Measurements from ENCODE around the gene TLL2.

- no peak for TF ChIP-seq CTCF (IDR thresholded peaks at IDR 0.05; ENCODE audit: extremely low read depth in 1 of 2, insufficient read depth in 1 of 2, low read depth in 1 of 2, low read length in 2 of 2)
- no peak for TF ChIP-seq POLR2A (IDR thresholded peaks at IDR 0.05; ENCODE audit: low read depth, low read length)
- no peak for TF ChIP-seq POLR2AphosphoS5 (IDR thresholded peaks at IDR 0.05; ENCODE audit: insufficient read depth, low read depth, low read length)
- no peak for TF ChIP-seq EZH2 (IDR thresholded peaks at IDR 0.05; ENCODE audit: borderline replicate concordance, low read depth, low read length, severe bottlenecking)
- TF ChIP-seq MAX (IDR thresholded peaks at IDR 0.05; ENCODE audit: insufficient read depth, insufficient read length), result no peak
- TF ChIP-seq MYC (IDR thresholded peaks at IDR 0.05; ENCODE audit: low read depth, low read length), result no peak
- no peak for TF ChIP-seq JUN (IDR thresholded peaks at IDR 0.05; ENCODE audit: borderline replicate concordance, insufficient read depth, insufficient read length, low read depth)
- no peak for TF ChIP-seq GATA2 (IDR thresholded peaks at IDR 0.05; ENCODE audit: insufficient read depth, insufficient read length, low read depth, low read length)
- TF ChIP-seq FOS (IDR thresholded peaks at IDR 0.05; ENCODE audit: borderline replicate concordance, insufficient read depth, low read length), result no peak
Observed at GRCh38 chr10:96374004-96374403, 139.7 kb downstream of the TLL2 start.
